DOHH2 (cell line): ENCODE measurements around the gene TBKBP1.

Experiments
- H3F3A ChIP-seq: fragments of 200-600 bp; sonication (generic), shearing (Covaris generic); 2 replicates; pipeline ENCODE4 v1.6.0; 2016; ENCODE audit warnings: antibody characterized with exemption, mild to moderate bottlenecking; ENCODE audit not compliant: control insufficient read depth, insufficient read depth
- H3K27ac ChIP-seq: fragments of 200-600 bp; sonication (generic); 2 replicates; pipeline ENCODE4 v1.5.1; 2014; ENCODE audit warnings: low read depth, mild to moderate bottlenecking, low read length, moderate library complexity
- H3K27me3 ChIP-seq: fragments of 200-600 bp; sonication (generic); 2 replicates; pipeline ENCODE4 v1.6.1; 2014; ENCODE audit warnings: mild to moderate bottlenecking, low read length, mixed read lengths; ENCODE audit not compliant: control insufficient read depth
- H3K36me3 ChIP-seq: fragments of 200-600 bp; sonication (generic); 2 replicates; pipeline ENCODE4 v1.6.1; 2014; ENCODE audit warnings: mild to moderate bottlenecking, low read length, moderate library complexity, mixed read lengths; ENCODE audit not compliant: control insufficient read depth
- H3K4me1 ChIP-seq: fragments of 200-600 bp; sonication (generic); 2 replicates; pipeline ENCODE4 v1.6.1; 2014; ENCODE audit warnings: mild to moderate bottlenecking, low read length, mixed read lengths; ENCODE audit not compliant: control insufficient read depth
- H3K4me2 ChIP-seq: fragments of 200-600 bp; sonication (generic); 2 replicates; pipeline ENCODE4 v1.6.0; 2014; ENCODE audit warnings: mild to moderate bottlenecking, low read length, moderate library complexity
- H3K4me3 ChIP-seq: fragments of 200-600 bp; sonication (generic); 2 replicates; pipeline ENCODE4 v1.5.1; 2014; ENCODE audit warnings: mild to moderate bottlenecking, low read length, mixed read lengths
- H3K79me2 ChIP-seq: fragments of 200-600 bp; sonication (generic); 2 replicates; pipeline ENCODE4 v1.6.1; 2014; ENCODE audit warnings: mild to moderate bottlenecking, low read length, mixed read lengths; ENCODE audit not compliant: control insufficient read depth
- H3K9me2 ChIP-seq: fragments of 200-600 bp; sonication (generic); replicated peaks from 2 replicates; pipeline ENCODE4 v1.6.1; 2014; ENCODE audit warnings: mild to moderate bottlenecking, low read length, mixed read lengths; ENCODE audit not compliant: control insufficient read depth
- H3K9me3 ChIP-seq: fragments of 200-600 bp; sonication (generic); 2 replicates; pipeline ENCODE4 v1.6.1; 2014; ENCODE audit warnings: antibody characterized with exemption, low read length, mixed read lengths; ENCODE audit not compliant: control insufficient read depth, insufficient read depth
- H4K20me1 ChIP-seq: fragments of 200-600 bp; sonication (generic); 2 replicates; pipeline ENCODE4 v1.6.0; 2014; ENCODE audit warnings: low read depth, mild to moderate bottlenecking, antibody characterized with exemption, low read length, moderate library complexity; ENCODE audit not compliant: control insufficient read depth, insufficient read depth
- CTCF ChIP-seq: fragments of 200-600 bp; sonication (generic); IDR thresholded peaks from one replicate; pipeline ENCODE4 v1.5.1; 2014; ENCODE audit warnings: antibody characterized with exemption, mild to moderate bottlenecking, low read depth, low read length; ENCODE audit not compliant: poor library complexity, severe bottlenecking
- EZH2phosphoT487 ChIP-seq: fragments of 200-600 bp; sonication (generic); IDR thresholded peaks from 2 replicates; pipeline ENCODE4 v1.6.1; 2017; ENCODE audit warnings: borderline replicate concordance, mild to moderate bottlenecking, antibody characterized with exemption, low read length, moderate library complexity, mixed read lengths

TBKBP1 gene

GRCh38 chr17:47663912-47664623 is 29.9 kb upstream of the TBKBP1 start:
- no peaks in the 10 kb centered on the region for H3K27me3 ChIP-seq
- peaks cover 19% of the 10 kb centered on the region for H4K20me1 ChIP-seq
- TF ChIP-seq EZH2phosphoT487, result no peak
- TF ChIP-seq CTCF, result peak; percentile 96
- H3K9me2 ChIP-seq, result no peaks in the 10 kb centered on the region
- H3K79me2 ChIP-seq, result peaks cover 73% of the 10 kb centered on the region
- peak overlapping the region; percentile 56 for H3K4me3 ChIP-seq
- peaks cover 92% of the 10 kb centered on the region for H3K36me3 ChIP-seq
- peaks cover 41% of the 10 kb centered on the region for H3F3A ChIP-seq
- H3K9me3 ChIP-seq, result no peaks in the 10 kb centered on the region
- H3K27ac ChIP-seq, result peak overlapping the region; percentile 83
- H3K4me2 ChIP-seq, result peak overlapping the region; percentile 73
- H3K4me1 ChIP-seq, result peaks cover 57% of the 10 kb centered on the region

GRCh38 chr17:47664624-47664941 is 29.4 kb upstream of the TBKBP1 start:
- H3K9me2 ChIP-seq, result no peaks in the 10 kb centered on the region
- no peaks in the 10 kb centered on the region for H3K9me3 ChIP-seq
- H3K27ac ChIP-seq, result peak overlapping the region; percentile 83; the same call in 1 of the 2 replicates
- H4K20me1 ChIP-seq, result peaks cover 19% of the 10 kb centered on the region
- peak; percentile 22 for TF ChIP-seq CTCF
- TF ChIP-seq EZH2phosphoT487, result no peak
- peaks cover 53% of the 10 kb centered on the region for H3K4me1 ChIP-seq
- peaks cover 94% of the 10 kb centered on the region for H3K36me3 ChIP-seq
- peaks cover 74% of the 10 kb centered on the region for H3K79me2 ChIP-seq
- H3K4me2 ChIP-seq, result peak overlapping the region; percentile 73; the same call in 1 of the 2 replicates
- H3K27me3 ChIP-seq, result no peaks in the 10 kb centered on the region
- no peak overlapping the region for H3K4me3 ChIP-seq
- H3F3A ChIP-seq, result peaks cover 37% of the 10 kb centered on the region

GRCh38 chr17:47665655-47666054 is 28.3 kb upstream of the TBKBP1 start:
- peaks cover 15% of the 10 kb centered on the region for H4K20me1 ChIP-seq
- H3K9me3 ChIP-seq, result no peaks in the 10 kb centered on the region
- H3F3A ChIP-seq, result peaks cover 35% of the 10 kb centered on the region
- no peaks in the 10 kb centered on the region for H3K27me3 ChIP-seq
- no peak overlapping the region for H3K27ac ChIP-seq
- no peak overlapping the region for H3K4me2 ChIP-seq
- H3K4me1 ChIP-seq, result peaks cover 42% of the 10 kb centered on the region
- H3K9me2 ChIP-seq, result no peaks in the 10 kb centered on the region
- H3K79me2 ChIP-seq, result peaks cover 72% of the 10 kb centered on the region
- H3K4me3 ChIP-seq, result no peak overlapping the region
- peaks cover 95% of the 10 kb centered on the region for H3K36me3 ChIP-seq
- no peak for TF ChIP-seq CTCF
- TF ChIP-seq EZH2phosphoT487, result no peak
